HepG2 (cell line): Measurements from ENCODE around the gene BAIAP2L2. TPM values are rescaled to one million over a fixed set of nuclear protein-coding genes. Genes with fewer than 3 reads are reported as not detected.

ENCODE experiments used
- ATAC-seq: fragments of 200-7000 bp; cut with Tn5 transposase; 3 replicates; pipeline ENCODE4 v1.9.1; 2020; ENCODE audit warnings: mild to moderate bottlenecking, moderate library complexity
- BruUV-seq: library from RNA; stranded (reverse); fragments of 400-500 nt; replicated peaks from 2 replicates; lab custom pipeline; 2021; lab: Mats Ljungman, UMichigan
- CTCF ChIA-PET: fragments of 300-600 bp; formaldehyde crosslinking; extraction: SDS; loops from one replicate; lab custom pipeline; 2021; ENCODE audit warnings: low total read pairs, inconsistent platforms, low intra/inter-chr PET ratio; lab: Yijun Ruan, JAX
- POLR2A ChIA-PET: fragments of 350-600 bp; sonication (Branson Sonifier 250); formaldehyde crosslinking; loops from one replicate; lab custom pipeline; 2020; ENCODE audit warnings: antibody characterized with exemption, inconsistent platforms; lab: Yijun Ruan, JAX
- DNase-seq: peaks from one replicate; pipeline ENCODE4 v3.0.0-alpha.2; 2015; ENCODE audit warnings: low spot score
- FAIRE-seq: peaks from 3 replicates; lab custom pipeline; 2011; peaks lifted over from hg19 to GRCh38; lab: Jason Lieb, UNC
- H2AFZ ChIP-seq: one replicate; pipeline ENCODE4 v1.6.1; 2011; ENCODE audit warnings: low read length, inconsistent platforms
- H3K27ac ChIP-seq: fragments of 300-600 bp; 3 replicates; pipeline ENCODE4 v1.8.0; 2011; ENCODE audit warnings: mixed run types, mild to moderate bottlenecking, mixed read lengths, low read length, inconsistent platforms; ENCODE audit not compliant: insufficient read depth; ENCODE audit errors: extremely low read length
- H3K27me3 ChIP-seq, 2 experiments: fragments of 200-600 bp in 1 of 2; 2 replicates in 1 of 2; 3 replicates in 1 of 2; pipeline versions ENCODE4 v1.6.0 to v1.8.0; 2011; ENCODE audit warnings: low read length in 2 of 2, mild to moderate bottlenecking in 2 of 2, moderate library complexity in 2 of 2, inconsistent platforms in 1 of 2; ENCODE audit not compliant: insufficient read depth in 2 of 2, control insufficient read depth in 1 of 2
- H3K36me3 ChIP-seq, 2 experiments: fragments of 200-600 bp in 1 of 2; replicated peaks in 1 of 2; 2 replicates in 1 of 2; 3 replicates in 1 of 2; pipeline versions ENCODE4 v1.5.1 to v1.8.0; 2011; ENCODE audit warnings: low read length in 2 of 2, inconsistent platforms in 1 of 2; ENCODE audit not compliant: insufficient read depth in 2 of 2, control insufficient read depth in 1 of 2
- H3K4me1 ChIP-seq: 2 replicates; pipeline ENCODE4 v1.5.1; 2012; ENCODE audit warnings: low read length, inconsistent platforms; ENCODE audit not compliant: insufficient read depth
- H3K4me2 ChIP-seq: 2 replicates; pipeline ENCODE4 v1.6.0; 2011; ENCODE audit warnings: low read depth, low read length, inconsistent platforms
- H3K4me3 ChIP-seq, 3 experiments: fragments of 200-600 bp in 1 of 3; sonication (generic), shearing (Covaris generic) in 1 of 3; replicated peaks in 1 of 3; 2 replicates each; pipeline ENCODE4 v1.5.1; 2011 to 2016; ENCODE audit warnings: low read length in 3 of 3, inconsistent platforms in 2 of 3, low read depth in 2 of 3, mild to moderate bottlenecking in 2 of 3, control low read depth in 1 of 3, mixed read lengths in 1 of 3; ENCODE audit not compliant: insufficient read depth in 1 of 3
- H3K79me2 ChIP-seq: one replicate; pipeline ENCODE4 v1.6.1; 2011; ENCODE audit warnings: low read length, inconsistent platforms; ENCODE audit not compliant: insufficient read depth
- H3K9ac ChIP-seq: 2 replicates; pipeline ENCODE4 v1.6.0; 2011; ENCODE audit warnings: mild to moderate bottlenecking, low read depth, low read length, inconsistent platforms; ENCODE audit not compliant: insufficient read depth
- H3K9me3 ChIP-seq: 2 replicates; pipeline ENCODE4 v1.5.1; 2012; ENCODE audit warnings: mild to moderate bottlenecking, low read length
- H4K20me1 ChIP-seq: 2 replicates; pipeline ENCODE4 v1.6.0; 2011; ENCODE audit warnings: inconsistent platforms, mild to moderate bottlenecking, low read length, moderate library complexity; ENCODE audit not compliant: insufficient read depth
- GMEB2 ChIP-seq: IDR thresholded peaks from 2 replicates; pipeline ENCODE4 v1.6.1; 2016; ENCODE audit warnings: missing biosample characterization, missing genetic modification reagents, low read depth
- KDM5A ChIP-seq: fragments of 200-600 bp; sonication (generic); IDR thresholded peaks from 2 replicates; pipeline ENCODE4 v1.7.0; 2018; ENCODE audit warnings: antibody characterized with exemption, mild to moderate bottlenecking, low read length, borderline replicate concordance
- NAIF1 ChIP-seq: sonication (generic); formaldehyde crosslinking; IDR thresholded peaks from 2 replicates; pipeline ENCODE4 v1.5.0; 2020; ENCODE audit warnings: mild to moderate bottlenecking, missing genetic modification reagents, borderline replicate concordance
- NCOA1 ChIP-seq: sonication (generic); formaldehyde crosslinking; IDR thresholded peaks from 2 replicates; pipeline ENCODE4 v1.9.0; 2021; ENCODE audit warnings: missing genetic modification reagents
- RORA ChIP-seq: sonication (generic); formaldehyde crosslinking; IDR thresholded peaks from 2 replicates; pipeline ENCODE4 v1.5.0; 2020; ENCODE audit warnings: mild to moderate bottlenecking, missing genetic modification reagents, moderate library complexity
- SNAPC4 ChIP-seq: sonication (generic); formaldehyde crosslinking; IDR thresholded peaks from 2 replicates; pipeline ENCODE4 v1.4.0; 2020; ENCODE audit warnings: mild to moderate bottlenecking, missing genetic modification reagents
- ZNF292 ChIP-seq: sonication (generic); formaldehyde crosslinking; IDR thresholded peaks from 2 replicates; pipeline ENCODE4 v1.8.1; 2022; ENCODE audit warnings: mild to moderate bottlenecking, low read depth, missing genetic modification reagents, borderline replicate concordance
- ZNF335 ChIP-seq: sonication (generic); formaldehyde crosslinking; IDR thresholded peaks from 2 replicates; pipeline ENCODE4 v1.4.0; 2020; ENCODE audit warnings: missing genetic modification reagents
- ZNF496 ChIP-seq: sonication (generic); formaldehyde crosslinking; IDR thresholded peaks from 2 replicates; pipeline ENCODE4 v1.8.1; 2023; ENCODE audit warnings: mild to moderate bottlenecking, moderate library complexity, missing genetic modification reagents; ENCODE audit not compliant: insufficient replicate concordance
- WGBS: methylation state at CpG from one replicate; pipeline ENCODE4 v1.1.6; 2017; ENCODE audit warnings: low lambda C conversion rate; 5-methylcytosine and 5-hydroxymethylcytosine counted together
- in situ Hi-C: cut with HindIII; loops from 2 replicates; pipeline ENCODE4 v1.10.0; 2017; ENCODE audit warnings: low pct_unique_long_range_greater_than_20kb; ENCODE audit not compliant: extremely low pct_ligation_motif_present
- intact Hi-C: fragments of 100-400 bp; cut with micrococcal nuclease; formaldehyde crosslinking; loops from one replicate; pipeline ENCODE4 v1.10.0; 2022; ENCODE audit not compliant: unreplicated experiment
- polyA plus RNA-seq, 8 experiments: library from polyadenylated mRNA; depleted of rRNA in 3 of 8; stranded (reverse) in 7 of 8; unstranded in 1 of 8; fragments of >200 nt; fragmentation: Illumina TruSeq in 4 of 8; extraction: Trizol in 4 of 8; gene quantifications; 2 replicates each; pipeline versions ENCODE4 v1.2.1 to v1.2.3, GENCODE V29; 2011 to 2016; ENCODE audit warnings: low read depth in 4 of 8, missing spikeins in 1 of 8, mixed read lengths in 1 of 8; ENCODE audit not compliant: insufficient read depth in 1 of 8
- total RNA-seq, 5 experiments: library from RNA; depleted of rRNA; stranded (reverse); fragments of >200 nt; fragmentation: Illumina TruSeq; extraction: Trizol; gene quantifications; 2 replicates each; pipeline ENCODE4 v1.2.3, GENCODE V29; 2016; ENCODE audit warnings: low read depth in 1 of 5
- TF ChIP-seq, protein P1 (sequence below): sonication (generic); formaldehyde crosslinking; IDR thresholded peaks from 2 replicates; pipeline ENCODE4 v1.4.0; 2020; ENCODE audit warnings: missing genetic modification reagents

Gene BAIAP2L2
- total and polyA plus RNA-seq, 2 of the 13 experiments (the other 11 are each of a cell fraction or from before 2014, with no cell fraction given) = 4.4 to 7.5 TPM

DNA sequence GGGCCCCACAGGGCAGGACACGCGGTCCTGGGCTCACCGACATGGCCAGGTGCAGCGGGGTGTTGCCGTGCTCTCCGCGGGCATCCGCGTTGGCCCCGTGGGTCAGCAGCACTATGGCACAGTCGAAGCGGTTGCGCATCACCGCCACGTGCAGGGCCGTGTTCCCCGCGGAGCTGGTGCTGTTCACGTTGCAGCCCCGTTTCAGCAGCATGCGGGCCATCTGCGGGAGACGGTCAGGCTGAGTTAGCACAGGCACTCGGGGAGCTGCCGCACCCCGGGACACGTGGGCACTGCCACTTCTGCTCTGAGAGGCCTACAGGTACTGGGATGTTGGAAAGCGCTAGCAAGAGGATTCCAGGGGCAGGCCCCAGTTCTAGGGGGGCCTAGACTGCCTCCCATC lies 22.3 kb upstream of the BAIAP2L2 start:
- Histone ChIP-seq H3K27ac (no peak overlapping the region), H3K9ac (no peak overlapping the region), H3K36me3 (no peaks in the 10 kb centered on the region), H2AFZ (no peak overlapping the region), H3K27me3 (no peaks in the 10 kb centered on the region; a peak in 1 of 5 replicates), H3K4me3 (no peak overlapping the region), H4K20me1 (no peaks in the 10 kb centered on the region), H3K4me2 (no peak overlapping the region), H3K9me3 (no peaks in the 10 kb centered on the region), H3K79me2 (no peaks in the 10 kb centered on the region), H3K4me1 (no peaks in the 10 kb centered on the region)
- CTCF ChIA-PET = no interaction called here
- intact Hi-C loops (no loop called here), in situ Hi-C loops (no loop called here)
- no peak for ATAC-seq
- DNase-seq = no peak
- BruUV-seq = no TSS peak
- POLR2A ChIA-PET = no interaction called here
- TF ChIP-seq NCOA1 (CRISPR knock-in tag) (no peak), ZNF496 (CRISPR knock-in tag) (no peak), GMEB2 (CRISPR knock-in tag) (no peak)
- 92% methylated on average over 20 of the region's 28 CpGs for WGBS
- no peak for FAIRE-seq

- CTCF ChIA-PET = no interaction called here
- in situ Hi-C loops = no loop called here
- TF ChIP-seq ZNF335 (CRISPR knock-in tag) = no peak
- no peak for TF ChIP-seq NAIF1 (CRISPR knock-in tag)
- TF ChIP-seq, protein P1, sequence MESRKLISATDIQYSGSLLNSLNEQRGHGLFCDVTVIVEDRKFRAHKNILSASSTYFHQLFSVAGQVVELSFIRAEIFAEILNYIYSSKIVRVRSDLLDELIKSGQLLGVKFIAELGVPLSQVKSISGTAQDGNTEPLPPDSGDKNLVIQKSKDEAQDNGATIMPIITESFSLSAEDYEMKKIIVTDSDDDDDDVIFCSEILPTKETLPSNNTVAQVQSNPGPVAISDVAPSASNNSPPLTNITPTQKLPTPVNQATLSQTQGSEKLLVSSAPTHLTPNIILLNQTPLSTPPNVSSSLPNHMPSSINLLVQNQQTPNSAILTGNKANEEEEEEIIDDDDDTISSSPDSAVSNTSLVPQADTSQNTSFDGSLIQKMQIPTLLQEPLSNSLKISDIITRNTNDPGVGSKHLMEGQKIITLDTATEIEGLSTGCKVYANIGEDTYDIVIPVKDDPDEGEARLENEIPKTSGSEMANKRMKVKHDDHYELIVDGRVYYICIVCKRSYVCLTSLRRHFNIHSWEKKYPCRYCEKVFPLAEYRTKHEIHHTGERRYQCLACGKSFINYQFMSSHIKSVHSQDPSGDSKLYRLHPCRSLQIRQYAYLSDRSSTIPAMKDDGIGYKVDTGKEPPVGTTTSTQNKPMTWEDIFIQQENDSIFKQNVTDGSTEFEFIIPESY (CRISPR knock-in tag) = no peak
- no peak for TF ChIP-seq ZNF292 (CRISPR knock-in tag)
- TF ChIP-seq KDM5A = no peak
- TF ChIP-seq RORA (CRISPR knock-in tag) = no peak
- TF ChIP-seq SNAPC4 (CRISPR knock-in tag) = no peak
Observed at GRCh38 chr22:38132136-38132535, 21.7 kb upstream of the BAIAP2L2 start.

More at GRCh38 chr22:38132136-38132535, 21.7 kb upstream of the BAIAP2L2 start:
- 66% methylated on average over 7 of the region's 7 CpGs for WGBS
- no TSS peak for BruUV-seq
- Histone ChIP-seq H3K9me3 (no peaks in the 10 kb centered on the region), H3K4me2 (no peak overlapping the region), H3K27me3 (no peaks in the 10 kb centered on the region), H2AFZ (no peak overlapping the region), H3K27ac (no peak overlapping the region), H4K20me1 (no peaks in the 10 kb centered on the region), H3K36me3 (no peaks in the 10 kb centered on the region), H3K4me1 (no peaks in the 10 kb centered on the region), H3K79me2 (no peaks in the 10 kb centered on the region), H3K9ac (no peak overlapping the region), H3K4me3 (no peak overlapping the region)
- ATAC-seq (no peak), FAIRE-seq (no peak), DNase-seq (no peak)
- intact Hi-C loops = no loop called here
- POLR2A ChIA-PET = no interaction called here
